Heart left ventricle (tissue), 13 donors: Measurements from ENCODE around the gene SPAG6.

Experiments used
- POLR2A ChIP-seq, 2 donors: fragments of 450-650 bp; IDR thresholded peaks; one replicate each; pipeline ENCODE4 v1.6.1; 2017; ENCODE audit warnings: antibody characterized with exemption in 2 of 2, mild to moderate bottlenecking in 2 of 2, moderate library complexity in 2 of 2
- TF ChIP-seq, protein P1 (sequence below), 12 donors: fragments of 200-600 bp; sonication (generic) in 4 of 12; IDR thresholded peaks; one replicate each; pipeline versions ENCODE4 v1.5.0 to v1.8.0; 2018 to 2022; ENCODE audit warnings: antibody characterized with exemption in 12 of 12, mild to moderate bottlenecking in 5 of 12
- donor health status: ischemic (EF 13 %, LVEDD 7.1; RV severe dilation, severe dysfunction).
- donor health status: DM: no; HTN: yes; CAD: no.
- donor health status: DM: no; HTN: no; CAD: no.
- donor health status: ischemic (EF 25% LVEDD 6.9; RV normal size, moderate dysfunction).
- donor health status: ischemic (EF 25% LVEDD 5.7; RV mildly dilated, moderate dysfunction).
- donor health status: ischemic (EF 35%, LVEDD 5.7; RV mildly dilated, moderate dysfunction).
- donor health status: nonischemic (EF 11% LVEDD 7.7; RV severe dilation, severe dysfunction).
- donor health status: DM: yes; HTN: yes; CAD: no.
- donor health status: PGD.
- donor health status: ischemic (EF 29% LVEDD 5.4; RV normal size, mild dysfunction).
- donor health status: nonischemic (EF 23%, LVEDD 6.1; RV moderate dilation, normal function).

DNA sequence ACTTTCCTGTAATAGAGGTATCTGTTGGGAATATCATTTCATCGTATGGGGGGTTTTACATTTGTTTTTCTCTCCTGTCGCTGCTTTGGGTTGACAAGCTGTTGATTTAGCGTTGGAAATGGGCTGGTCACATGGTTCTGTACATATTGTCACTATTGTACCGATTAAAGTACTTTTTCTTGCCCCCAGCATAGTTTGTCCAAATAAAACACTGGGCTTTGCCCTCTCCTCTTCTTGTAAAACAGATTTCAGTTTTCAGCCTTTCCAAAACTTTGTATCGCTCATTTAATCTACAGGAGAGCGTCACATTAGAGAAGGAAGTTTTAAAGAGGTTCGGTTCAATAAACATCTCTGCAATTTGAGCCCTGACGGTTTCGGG, 20.4 kb upstream of the SPAG6 start:
- TF ChIP-seq, protein P1, sequence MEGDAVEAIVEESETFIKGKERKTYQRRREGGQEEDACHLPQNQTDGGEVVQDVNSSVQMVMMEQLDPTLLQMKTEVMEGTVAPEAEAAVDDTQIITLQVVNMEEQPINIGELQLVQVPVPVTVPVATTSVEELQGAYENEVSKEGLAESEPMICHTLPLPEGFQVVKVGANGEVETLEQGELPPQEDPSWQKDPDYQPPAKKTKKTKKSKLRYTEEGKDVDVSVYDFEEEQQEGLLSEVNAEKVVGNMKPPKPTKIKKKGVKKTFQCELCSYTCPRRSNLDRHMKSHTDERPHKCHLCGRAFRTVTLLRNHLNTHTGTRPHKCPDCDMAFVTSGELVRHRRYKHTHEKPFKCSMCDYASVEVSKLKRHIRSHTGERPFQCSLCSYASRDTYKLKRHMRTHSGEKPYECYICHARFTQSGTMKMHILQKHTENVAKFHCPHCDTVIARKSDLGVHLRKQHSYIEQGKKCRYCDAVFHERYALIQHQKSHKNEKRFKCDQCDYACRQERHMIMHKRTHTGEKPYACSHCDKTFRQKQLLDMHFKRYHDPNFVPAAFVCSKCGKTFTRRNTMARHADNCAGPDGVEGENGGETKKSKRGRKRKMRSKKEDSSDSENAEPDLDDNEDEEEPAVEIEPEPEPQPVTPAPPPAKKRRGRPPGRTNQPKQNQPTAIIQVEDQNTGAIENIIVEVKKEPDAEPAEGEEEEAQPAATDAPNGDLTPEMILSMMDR (IDR thresholded peaks at IDR 0.05), result no peak
- no peak for TF ChIP-seq POLR2A (IDR thresholded peaks at IDR 0.05)
